ENCODE results near the gene GREB1. TPM values are rescaled to one million over a fixed set of nuclear protein-coding genes. Genes with fewer than 3 reads are reported as not detected.

Gene GREB1
- total RNA-seq, 1 experiment from 2014 or later, result 0.90 TPM

GRCh38 chr2:11624893-11625292 lies 91.0 kb downstream of the GREB1 start:
- H3K4me1 Mint-ChIP-seq (ENCODE audit: low read depth, unreplicated experiment), result no peaks in the 10 kb centered on the region
- no peaks in the 10 kb centered on the region for H3K9me3 Mint-ChIP-seq (ENCODE audit: low read depth, unreplicated experiment)
- H3K27ac Mint-ChIP-seq (ENCODE audit: unreplicated experiment), result no peak overlapping the region
- TF ChIP-seq CTCF (IDR thresholded peaks at IDR 0.05; ENCODE audit: unreplicated experiment), result no peak
- H3K27me3 Mint-ChIP-seq (ENCODE audit: unreplicated experiment), result peaks cover 61% of the 10 kb centered on the region
- CTCF ChIA-PET, result interaction anchor here (0.6 kb wide), 1 partner anchor 108 kb away, joined by 4 read pairs; no protein-coding TSS in a partner anchor
- no peak for DNase-seq
- intact Hi-C loops (cut with micrococcal nuclease; ENCODE audit: unreplicated experiment), result no loop called here
- no TSS peak for BruUV-seq (replicated peaks)
- H3K36me3 Mint-ChIP-seq (ENCODE audit: insufficient read depth, unreplicated experiment), result no peaks in the 10 kb centered on the region
- H3K4me3 Mint-ChIP-seq (ENCODE audit: low read depth, unreplicated experiment), result no peak overlapping the region

GRCh38 chr2:11625671-11626070 lies 91.8 kb downstream of the GREB1 start:
- intact Hi-C loops (cut with micrococcal nuclease; ENCODE audit: unreplicated experiment), result no loop called here
- Mint-ChIP-seq H3K36me3 (ENCODE audit: insufficient read depth, unreplicated experiment) (no peaks in the 10 kb centered on the region), H3K27ac (ENCODE audit: unreplicated experiment) (no peak overlapping the region), H3K4me3 (ENCODE audit: low read depth, unreplicated experiment) (no peak overlapping the region), H3K9me3 (ENCODE audit: low read depth, unreplicated experiment) (no peaks in the 10 kb centered on the region), H3K4me1 (ENCODE audit: low read depth, unreplicated experiment) (no peaks in the 10 kb centered on the region), H3K27me3 (ENCODE audit: unreplicated experiment) (peaks cover 61% of the 10 kb centered on the region)
- CTCF ChIA-PET, result no interaction called here
- no TSS peak for BruUV-seq (replicated peaks)
- TF ChIP-seq CTCF (IDR thresholded peaks at IDR 0.05; ENCODE audit: unreplicated experiment), result no peak
- no peak for DNase-seq

GRCh38 chr2:11628675-11629074 lies 94.8 kb downstream of the GREB1 start:
- BruUV-seq (replicated peaks), result no TSS peak
- Mint-ChIP-seq H3K9me3 (ENCODE audit: low read depth, unreplicated experiment) (no peaks in the 10 kb centered on the region), H3K4me3 (ENCODE audit: low read depth, unreplicated experiment) (no peak overlapping the region), H3K27me3 (ENCODE audit: unreplicated experiment) (peaks cover 46% of the 10 kb centered on the region), H3K27ac (ENCODE audit: unreplicated experiment) (no peak overlapping the region), H3K4me1 (ENCODE audit: low read depth, unreplicated experiment) (no peaks in the 10 kb centered on the region), H3K36me3 (ENCODE audit: insufficient read depth, unreplicated experiment) (no peaks in the 10 kb centered on the region)
- intact Hi-C loops (cut with micrococcal nuclease; ENCODE audit: unreplicated experiment), result no loop called here
- TF ChIP-seq CTCF (IDR thresholded peaks at IDR 0.05; ENCODE audit: unreplicated experiment), result no peak
- CTCF ChIA-PET, result interaction anchor here (0.7 kb wide), 1 partner anchor 34 kb away, joined by 3 read pairs; no protein-coding TSS in a partner anchor
- no peak for DNase-seq

GRCh38 chr2:11629215-11629614 lies 95.4 kb downstream of the GREB1 start:
- Mint-ChIP-seq H3K27ac (ENCODE audit: unreplicated experiment) (no peak overlapping the region), H3K4me3 (ENCODE audit: low read depth, unreplicated experiment) (no peak overlapping the region), H3K9me3 (ENCODE audit: low read depth, unreplicated experiment) (no peaks in the 10 kb centered on the region), H3K27me3 (ENCODE audit: unreplicated experiment) (peaks cover 46% of the 10 kb centered on the region), H3K4me1 (ENCODE audit: low read depth, unreplicated experiment) (no peaks in the 10 kb centered on the region), H3K36me3 (ENCODE audit: insufficient read depth, unreplicated experiment) (no peaks in the 10 kb centered on the region)
- no peak for TF ChIP-seq CTCF (IDR thresholded peaks at IDR 0.05; ENCODE audit: unreplicated experiment)
- intact Hi-C loops (cut with micrococcal nuclease; ENCODE audit: unreplicated experiment), result no loop called here
- BruUV-seq (replicated peaks), result no TSS peak
- DNase-seq, result no peak
- CTCF ChIA-PET, result no interaction called here

Measured in Calu3 (cell line).